ENCODE results near the gene NBPF26. TPM values are rescaled to one million over a fixed set of nuclear protein-coding genes. Genes with fewer than 3 reads are reported as not detected.
"Not testable (repeated sequence)": the region's sequence is repeated elsewhere in the genome, so short reads cannot be mapped to it uniquely, and the experiment has no call there.

Gene NBPF26
- polyA plus RNA-seq, 2 donors: 9.3 to 14.3 TPM

DNA sequence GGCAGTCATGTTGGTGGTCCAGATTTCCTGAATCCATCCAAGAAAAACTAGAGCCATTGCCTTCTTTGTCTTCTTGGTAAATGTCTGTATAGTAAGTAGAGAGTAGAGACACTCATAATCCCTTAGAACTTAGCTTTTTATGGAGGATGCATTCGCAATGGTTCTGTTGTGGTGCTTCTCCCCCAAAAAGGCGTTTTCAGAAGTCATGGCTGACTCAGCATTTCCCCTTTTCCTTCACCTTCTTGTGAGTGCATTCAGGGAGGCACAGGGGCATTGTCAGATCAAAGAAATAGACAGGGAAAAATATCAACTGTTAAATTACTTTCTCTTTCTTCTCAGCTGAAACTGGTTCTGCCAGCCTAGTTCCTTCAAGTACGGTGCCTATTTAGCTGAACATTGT lies 45.3 kb downstream of the NBPF26 start:
- 25 to 54% methylated on average over 2 of the region's 3 CpGs for WGBS, 2 donors
- H3K27ac ChIP-seq (ENCODE audit: low read depth in 2 of 2, low read length in 1 of 2); H3K27me3 ChIP-seq (ENCODE audit: control insufficient read depth in 1 of 2, insufficient read depth in 2 of 2, low read length in 2 of 2); H3K4me3 ChIP-seq (ENCODE audit: low read depth in 1 of 2, low read length in 2 of 2); H3K4me1 ChIP-seq (ENCODE audit: control insufficient read depth in 2 of 2, insufficient read depth in 2 of 2, low read length in 1 of 2); H3K36me3 ChIP-seq (ENCODE audit: control insufficient read depth in 2 of 2, insufficient read depth in 2 of 2, low read length in 1 of 2); H3K9me3 ChIP-seq (ENCODE audit: control insufficient read depth in 2 of 2, insufficient read depth in 1 of 2, low read depth in 1 of 2, low read length in 1 of 2): not testable (repeated sequence)

DNA sequence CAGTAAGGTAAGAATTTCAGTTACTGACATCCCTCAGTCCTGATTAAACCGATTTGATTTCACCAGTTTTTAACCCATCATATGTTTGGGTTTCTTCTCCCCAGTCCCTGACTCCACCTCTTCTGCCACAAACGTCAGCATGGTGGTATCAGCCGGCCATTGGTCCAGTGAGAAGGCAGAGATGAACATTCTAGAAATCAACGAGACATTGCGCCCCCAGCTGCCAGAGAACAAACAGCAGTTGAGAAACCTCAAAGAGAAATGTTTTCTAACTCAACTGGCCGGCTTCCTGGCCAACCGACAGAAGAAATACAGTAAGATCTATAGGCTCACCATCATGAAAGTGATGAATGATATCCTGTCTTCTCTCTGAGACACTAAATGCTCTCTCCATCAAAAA lies 81.7 kb downstream of the NBPF26 start:
- H3K4me1 ChIP-seq (ENCODE audit: control insufficient read depth in 2 of 2, insufficient read depth in 2 of 2, low read length in 1 of 2); H3K27me3 ChIP-seq (ENCODE audit: control insufficient read depth in 1 of 2, insufficient read depth in 2 of 2, low read length in 2 of 2); H3K27ac ChIP-seq (ENCODE audit: low read depth in 2 of 2, low read length in 1 of 2); H3K4me3 ChIP-seq (ENCODE audit: low read depth in 1 of 2, low read length in 2 of 2); H3K36me3 ChIP-seq (ENCODE audit: control insufficient read depth in 2 of 2, insufficient read depth in 2 of 2, low read length in 1 of 2); H3K9me3 ChIP-seq (ENCODE audit: control insufficient read depth in 2 of 2, insufficient read depth in 1 of 2, low read depth in 1 of 2, low read length in 1 of 2): not testable (repeated sequence)
- 49 to 63% methylated on average over 7 of the region's 7 CpGs for WGBS, 2 donors

- WGBS, 2 donors: 11 to 12% methylated on average over 10 of the region's 10 CpGs
- H3K27me3 ChIP-seq (ENCODE audit: control insufficient read depth in 1 of 2, insufficient read depth in 2 of 2, low read length in 2 of 2); H3K9me3 ChIP-seq (ENCODE audit: control insufficient read depth in 2 of 2, insufficient read depth in 1 of 2, low read depth in 1 of 2, low read length in 1 of 2): not testable (repeated sequence)
Observed at GRCh38 chr1:120811822-120812221, 88.1 kb downstream of the NBPF26 start.

GRCh38 chr1:120825051-120825450 lies 101.3 kb downstream of the NBPF26 start:
- not testable (repeated sequence) for H3K9me3 ChIP-seq (ENCODE audit: control insufficient read depth in 2 of 2, insufficient read depth in 1 of 2, low read depth in 1 of 2, low read length in 1 of 2); H3K27ac ChIP-seq (ENCODE audit: low read depth in 2 of 2, low read length in 1 of 2); H3K27me3 ChIP-seq (ENCODE audit: control insufficient read depth in 1 of 2, insufficient read depth in 2 of 2, low read length in 2 of 2); H3K4me3 ChIP-seq (ENCODE audit: low read depth in 1 of 2, low read length in 2 of 2); H3K36me3 ChIP-seq (ENCODE audit: control insufficient read depth in 2 of 2, insufficient read depth in 2 of 2, low read length in 1 of 2); H3K4me1 ChIP-seq (ENCODE audit: control insufficient read depth in 2 of 2, insufficient read depth in 2 of 2, low read length in 1 of 2)
- WGBS, 2 donors: no CpG with 5 or more reads among the region's 4 CpGs

More at GRCh38 chr1:120811822-120812221, 88.1 kb downstream of the NBPF26 start:
- not testable (repeated sequence) for H3K4me3 ChIP-seq (ENCODE audit: low read depth in 1 of 2, low read length in 2 of 2); H3K4me1 ChIP-seq (ENCODE audit: control insufficient read depth in 2 of 2, insufficient read depth in 2 of 2, low read length in 1 of 2); H3K27ac ChIP-seq (ENCODE audit: low read depth in 2 of 2, low read length in 1 of 2); H3K36me3 ChIP-seq (ENCODE audit: control insufficient read depth in 2 of 2, insufficient read depth in 2 of 2, low read length in 1 of 2)

- H3K27me3 ChIP-seq (ENCODE audit: control insufficient read depth in 1 of 2, insufficient read depth in 2 of 2, low read length in 2 of 2); H3K4me3 ChIP-seq (ENCODE audit: low read depth in 1 of 2, low read length in 2 of 2); H3K9me3 ChIP-seq (ENCODE audit: control insufficient read depth in 2 of 2, insufficient read depth in 1 of 2, low read depth in 1 of 2, low read length in 1 of 2); H3K36me3 ChIP-seq (ENCODE audit: control insufficient read depth in 2 of 2, insufficient read depth in 2 of 2, low read length in 1 of 2); H3K27ac ChIP-seq (ENCODE audit: low read depth in 2 of 2, low read length in 1 of 2); H3K4me1 ChIP-seq (ENCODE audit: control insufficient read depth in 2 of 2, insufficient read depth in 2 of 2, low read length in 1 of 2): not testable (repeated sequence)
- 55% methylated on average over 2 of the region's 4 CpGs; no CpG with 5 or more reads in 1 of the 2 donors for WGBS, 2 donors
Observed at GRCh38 chr1:120826623-120827022, 102.9 kb downstream of the NBPF26 start.

GRCh38 chr1:120844186-120844944 lies 120.6 kb downstream of the NBPF26 start:
- Histone ChIP-seq H3K27ac (ENCODE audit: low read depth in 2 of 2, low read length in 1 of 2) (peak overlapping the region; percentile 75 to 79), H3K4me3 (ENCODE audit: low read depth in 1 of 2, low read length in 2 of 2) (peak overlapping the region; percentile 38 to 46)
- H3K9me3 ChIP-seq (ENCODE audit: control insufficient read depth in 2 of 2, insufficient read depth in 1 of 2, low read depth in 1 of 2, low read length in 1 of 2); H3K4me1 ChIP-seq (ENCODE audit: control insufficient read depth in 2 of 2, insufficient read depth in 2 of 2, low read length in 1 of 2); H3K27me3 ChIP-seq (ENCODE audit: control insufficient read depth in 1 of 2, insufficient read depth in 2 of 2, low read length in 2 of 2); H3K36me3 ChIP-seq (ENCODE audit: control insufficient read depth in 2 of 2, insufficient read depth in 2 of 2, low read length in 1 of 2): not testable (repeated sequence)
- 2% methylated on average over 25 to 49 of the region's 49 CpGs for WGBS, 2 donors

GRCh38 chr1:120844945-120845330 lies 121.2 kb downstream of the NBPF26 start:
- WGBS, 2 donors: 0 to 4% methylated on average over 14 to 15 of the region's 21 CpGs
- not testable (repeated sequence) for H3K9me3 ChIP-seq (ENCODE audit: control insufficient read depth in 2 of 2, insufficient read depth in 1 of 2, low read depth in 1 of 2, low read length in 1 of 2); H3K4me3 ChIP-seq (ENCODE audit: low read depth in 1 of 2, low read length in 2 of 2); H3K27me3 ChIP-seq (ENCODE audit: control insufficient read depth in 1 of 2, insufficient read depth in 2 of 2, low read length in 2 of 2); H3K36me3 ChIP-seq (ENCODE audit: control insufficient read depth in 2 of 2, insufficient read depth in 2 of 2, low read length in 1 of 2); H3K4me1 ChIP-seq (ENCODE audit: control insufficient read depth in 2 of 2, insufficient read depth in 2 of 2, low read length in 1 of 2)
- H3K27ac ChIP-seq (ENCODE audit: low read depth in 2 of 2, low read length in 1 of 2): peak overlapping the region in 1 of 2 donors; percentile 31

DNA sequence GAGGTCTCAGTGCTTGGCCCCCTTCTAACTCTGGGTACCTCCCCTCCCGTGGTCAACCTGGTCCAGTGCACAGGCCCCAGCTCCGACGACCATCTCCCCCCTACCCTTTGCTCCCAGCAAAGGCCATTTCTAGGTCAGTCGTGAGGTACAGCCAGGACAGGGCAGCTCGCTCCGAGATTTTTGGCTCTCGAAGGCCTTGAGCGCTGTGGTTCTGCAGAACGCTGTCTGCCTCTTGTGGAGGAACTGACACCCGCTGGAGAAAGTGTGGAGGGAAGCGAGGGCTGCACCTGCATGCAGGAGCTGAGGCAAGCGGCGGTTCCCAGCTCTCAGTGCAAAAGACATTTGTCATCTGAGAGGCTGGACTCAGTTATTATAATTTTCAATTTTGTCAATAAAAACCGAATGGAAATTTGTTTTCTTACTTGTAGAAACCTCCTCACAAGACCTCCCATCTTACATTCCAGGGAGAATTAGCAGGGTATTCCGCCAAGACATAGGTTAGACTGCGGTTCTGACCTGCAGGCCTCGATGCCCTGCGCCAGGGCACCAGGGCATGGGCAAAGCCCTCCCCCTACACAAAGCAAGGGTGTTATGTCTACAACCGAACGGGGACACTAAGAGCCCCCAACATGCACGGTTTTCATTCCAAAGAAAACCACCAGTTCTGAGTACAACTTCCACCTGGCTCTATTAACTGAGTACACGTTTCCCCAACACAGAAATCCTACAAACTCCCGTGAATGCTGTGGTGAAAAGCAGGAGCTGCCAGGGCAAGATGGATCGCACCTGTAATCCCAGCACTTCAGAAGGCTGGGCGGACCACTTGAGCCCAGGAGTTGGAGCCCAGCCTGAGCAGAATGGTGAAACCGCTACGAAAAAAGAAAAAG lies 125.9 kb downstream of the NBPF26 start:
- H3K36me3 ChIP-seq (ENCODE audit: control insufficient read depth in 2 of 2, insufficient read depth in 2 of 2, low read length in 1 of 2); H3K4me1 ChIP-seq (ENCODE audit: control insufficient read depth in 2 of 2, insufficient read depth in 2 of 2, low read length in 1 of 2); H3K27me3 ChIP-seq (ENCODE audit: control insufficient read depth in 1 of 2, insufficient read depth in 2 of 2, low read length in 2 of 2); H3K9me3 ChIP-seq (ENCODE audit: control insufficient read depth in 2 of 2, insufficient read depth in 1 of 2, low read depth in 1 of 2, low read length in 1 of 2): not testable (repeated sequence)
- Histone ChIP-seq H3K27ac (ENCODE audit: low read depth in 2 of 2, low read length in 1 of 2) (peak overlapping the region in 1 of 2 donors; percentile 66), H3K4me3 (ENCODE audit: low read depth in 1 of 2, low read length in 2 of 2) (peak overlapping the region in 1 of 2 donors; percentile 39)
- WGBS, 2 donors: 40 to 43% methylated on average over 15 to 19 of the region's 27 CpGs

GRCh38 chr1:120850287-120850536 lies 126.5 kb downstream of the NBPF26 start:
- not testable (repeated sequence) for H3K9me3 ChIP-seq (ENCODE audit: control insufficient read depth in 2 of 2, insufficient read depth in 1 of 2, low read depth in 1 of 2, low read length in 1 of 2); H3K36me3 ChIP-seq (ENCODE audit: control insufficient read depth in 2 of 2, insufficient read depth in 2 of 2, low read length in 1 of 2); H3K27me3 ChIP-seq (ENCODE audit: control insufficient read depth in 1 of 2, insufficient read depth in 2 of 2, low read length in 2 of 2); H3K4me1 ChIP-seq (ENCODE audit: control insufficient read depth in 2 of 2, insufficient read depth in 2 of 2, low read length in 1 of 2)
- Histone ChIP-seq H3K27ac (ENCODE audit: low read depth in 2 of 2, low read length in 1 of 2) (peak overlapping the region; percentile 66 to 73), H3K4me3 (ENCODE audit: low read depth in 1 of 2, low read length in 2 of 2) (peak overlapping the region; percentile 39 to 42)
- WGBS, 2 donors: 3 to 4% methylated on average over 8 of the region's 8 CpGs
